K562 (cell line): ENCODE measurements around the gene TMCC2. TPM values are rescaled to one million over a fixed set of nuclear protein-coding genes. Genes with fewer than 3 reads are reported as not detected.
A peak's percentile ranks its signal among the peaks of the same experiment; 100 is the strongest.

ENCODE experiments used
- ATAC-seq: fragments of 200-7000 bp; cut with Tn5 transposase; 3 replicates; pipeline ENCODE4 v1.9.1; 2020; ENCODE audit warnings: moderate library complexity
- BruUV-seq: library from RNA; stranded (reverse); fragments of 400-500 nt; replicated peaks from 2 replicates; lab custom pipeline; 2021; lab: Mats Ljungman, UMichigan
- CTCF ChIA-PET: fragments of 300-600 bp; formaldehyde crosslinking; extraction: SDS; loops from one replicate; lab custom pipeline; 2021; ENCODE audit warnings: low intra/inter-chr PET ratio; lab: Yijun Ruan, JAX
- POLR2A ChIA-PET: fragments of 300-600, 350-650 bp; sonication (Branson Sonifier 250); formaldehyde crosslinking; extraction: SDS; loops from one replicate; lab custom pipeline; 2021; ENCODE audit warnings: antibody characterized with exemption, inconsistent platforms; lab: Yijun Ruan, JAX
- DNase-seq, 4 experiments: peaks; one replicate each; pipeline versions ENCODE4 v3.0.0 to v3.0.0-alpha.2; 2011 to 2018; ENCODE audit warnings: low spot score in 3 of 4, mixed read lengths in 3 of 4; ENCODE audit errors: extremely low read depth in 1 of 4
- FAIRE-seq: peaks from 2 replicates; lab custom pipeline; 2011; peaks lifted over from hg19 to GRCh38; lab: Jason Lieb, UNC
- H2AFZ ChIP-seq: 2 replicates; pipeline ENCODE4 v1.6.0; 2011; ENCODE audit warnings: low read depth, low read length, control low read depth, inconsistent platforms
- H3K27ac ChIP-seq: fragments of 200-600 bp; 3 replicates; pipeline ENCODE4 v1.8.0; 2011; ENCODE audit warnings: low read depth, mild to moderate bottlenecking, control low read depth, inconsistent platforms, low read length, moderate library complexity, mixed read lengths; ENCODE audit errors: extremely low read depth
- H3K27me3 ChIP-seq, 2 experiments: fragments of 300-600 bp in 1 of 2; 2 replicates in 1 of 2; 3 replicates in 1 of 2; pipeline versions ENCODE4 v1.6.0 to v1.8.0; 2011; ENCODE audit warnings: inconsistent platforms in 2 of 2, low read length in 2 of 2, mild to moderate bottlenecking in 1 of 2, mixed read lengths in 1 of 2, moderate library complexity in 1 of 2; ENCODE audit not compliant: control insufficient read depth in 2 of 2, insufficient read depth in 2 of 2
- H3K36me3 ChIP-seq: fragments of 300-600 bp; 3 replicates; pipeline ENCODE4 v1.8.0; 2011; ENCODE audit warnings: mild to moderate bottlenecking, low read length, inconsistent platforms; ENCODE audit not compliant: control insufficient read depth, insufficient read depth
- H3K4me1 ChIP-seq, 2 experiments: fragments of 200-600 bp in 1 of 2; replicated peaks in 1 of 2; 2 replicates in 1 of 2; 3 replicates in 1 of 2; pipeline versions ENCODE4 v1.5.1 to v1.8.0; 2011; ENCODE audit warnings: inconsistent platforms in 2 of 2, low read length in 2 of 2, mild to moderate bottlenecking in 1 of 2, mixed read lengths in 1 of 2, moderate library complexity in 1 of 2; ENCODE audit not compliant: control insufficient read depth in 2 of 2, insufficient read depth in 2 of 2
- H3K4me2 ChIP-seq: 2 replicates; pipeline ENCODE4 v1.6.1; 2011; ENCODE audit warnings: low read length, control low read depth, inconsistent platforms, mixed read lengths; ENCODE audit not compliant: insufficient read depth
- H3K4me3 ChIP-seq: fragments of 200-600 bp; sonication (generic), shearing (Covaris generic); 2 replicates; pipeline ENCODE4 v1.5.1; 2016; ENCODE audit warnings: control low read depth, inconsistent platforms
- H3K79me2 ChIP-seq: fragments of 200-600 bp; 3 replicates; pipeline ENCODE4 v1.8.0; 2011; ENCODE audit warnings: low read length, inconsistent platforms; ENCODE audit not compliant: control insufficient read depth, insufficient read depth
- H3K9ac ChIP-seq, 2 experiments: 2 replicates each; pipeline versions ENCODE4 v1.6.0 to v1.6.1; 2011; ENCODE audit warnings: low read depth in 2 of 2, low read length in 2 of 2, control low read depth in 1 of 2, inconsistent platforms in 1 of 2, mild to moderate bottlenecking in 1 of 2, mixed read lengths in 1 of 2; ENCODE audit not compliant: insufficient read depth in 1 of 2
- H3K9me1 ChIP-seq: one replicate; pipeline ENCODE4 v1.6.0; 2011; ENCODE audit warnings: inconsistent platforms, mild to moderate bottlenecking, low read length, moderate library complexity; ENCODE audit not compliant: control insufficient read depth, insufficient read depth
- H3K9me3 ChIP-seq: replicated peaks from 2 replicates; pipeline ENCODE4 v1.5.1; 2011; ENCODE audit warnings: low read depth, low read length, inconsistent platforms; ENCODE audit not compliant: control insufficient read depth, insufficient read depth
- H4K20me1 ChIP-seq: replicated peaks from 2 replicates; pipeline ENCODE4 v1.6.1; 2011; ENCODE audit warnings: low read length, inconsistent platforms, mixed read lengths; ENCODE audit not compliant: control insufficient read depth, insufficient read depth
- ARID1B ChIP-seq: fragments of 450-650 bp; IDR thresholded peaks from 2 replicates; pipeline ENCODE4 v1.6.1; 2016; ENCODE audit warnings: antibody characterized with exemption, mild to moderate bottlenecking, inconsistent platforms
- CBFA2T2 ChIP-seq: fragments of 450-650 bp; conservative IDR thresholded peaks from 2 replicates; pipeline ENCODE4 v1.6.1; 2017; ENCODE audit warnings: mild to moderate bottlenecking
- CBFA2T3 ChIP-seq: fragments of 450-650 bp; IDR thresholded peaks from 2 replicates; pipeline ENCODE4 v1.6.1; 2017
- MECOM ChIP-seq: fragments of 250-450 bp; sonication (Bioruptor Pico); IDR thresholded peaks from 2 replicates; pipeline ENCODE4 v1.8.0; 2022; ENCODE audit warnings: inconsistent platforms
- MXD1 ChIP-seq: fragments of 250-450 bp; sonication (Bioruptor Pico); IDR thresholded peaks from 2 replicates; pipeline ENCODE4 v1.8.0; 2021; ENCODE audit warnings: borderline replicate concordance, mild to moderate bottlenecking, moderate library complexity; ENCODE audit not compliant: poor library complexity, severe bottlenecking
- RNF2 ChIP-seq: sonication (generic); IDR thresholded peaks from 2 replicates; pipeline ENCODE4 v1.6.1; 2016
- TCF3 ChIP-seq: sonication (generic); formaldehyde crosslinking; IDR thresholded peaks from 2 replicates; pipeline ENCODE4 v1.4.0; 2020; ENCODE audit warnings: mild to moderate bottlenecking, missing genetic modification reagents
- ZKSCAN8 ChIP-seq: fragments of 200-800 bp; sonication (Bioruptor generic); IDR thresholded peaks from 2 replicates; pipeline ENCODE4 v1.6.1; 2016; ENCODE audit warnings: missing genetic modification characterization, missing compliant biosample characterization
- WGBS: fragments of 100-300 bp; shearing (Covaris generic); methylation state at CpG from one replicate; pipeline ENCODE4 v1.1.6; 2016; ENCODE audit warnings: low coverage, mixed read lengths; ENCODE audit not compliant: insufficient coverage; ENCODE audit errors: missing lambda C conversion rate; 5-methylcytosine and 5-hydroxymethylcytosine counted together
- in situ Hi-C: fragments of 300-500 bp; cut with MboI; formaldehyde crosslinking; loops from 4 replicates; pipeline ENCODE4 v1.15.0; 2018; ENCODE audit warnings: inconsistent platforms, mixed read lengths
- intact Hi-C: fragments of 100-400 bp; cut with micrococcal nuclease; formaldehyde crosslinking; loops from 2 replicates; pipeline ENCODE4 v1.14.2; 2022
- polyA plus RNA-seq, 8 experiments: library from polyadenylated mRNA; depleted of rRNA in 4 of 8; stranded (reverse) in 5 of 8; unstranded in 3 of 8; fragments of >200 nt; fragmentation: Nextera tagmentation in 2 of 8; fragmentation: Illumina TruSeq in 1 of 8; extraction: Ambion mirVana in 2 of 8; extraction: Trizol in 1 of 8; gene quantifications; 2 replicates each; pipeline versions ENCODE4 v1.2.1 to v1.2.3, GENCODE V29; 2011 to 2014; ENCODE audit warnings: inconsistent platforms in 1 of 8, missing spikeins in 1 of 8
- total RNA-seq, 7 experiments: library from RNA; depleted of rRNA in 6 of 7; stranded (reverse); fragments of >200 nt in 6 of 7; fragmentation: Illumina TruSeq in 2 of 7; extraction: Trizol in 2 of 7; gene quantifications; 2 replicates each; pipeline versions ENCODE4 v1.2.1 to v1.2.3, GENCODE V29; 2011 to 2021; ENCODE audit warnings: low replicate concordance in 1 of 7
- TF ChIP-seq, protein P1 (sequence below): sonication (generic); formaldehyde crosslinking; IDR thresholded peaks from 2 replicates; pipeline ENCODE4 v1.5.0; 2020; ENCODE audit warnings: missing genetic modification reagents

TMCC2 gene
- total and polyA plus RNA-seq, 9 of the 15 experiments (the other 6 are each of a cell fraction or from before 2014, with no cell fraction given): 0.06 to 1.8 (median 0.98) TPM

GRCh38 chr1:205306929-205307566 is 79.3 kb downstream of the TMCC2 start:
- TF ChIP-seq CBFA2T2 (0 out of 2 replicates have a peak, but pooled peaks have one; percentile 15), MXD1 (CRISPR knock-in tag) (no peak), MECOM (CRISPR knock-in tag) (no peak), CBFA2T3 (peak; percentile 61), ARID1B (peak; percentile 7; the same call in 1 of the 2 replicates), RNF2 (no peak), ZKSCAN8 (no peak), TCF3 (peak; percentile 31; the same call in 1 of the 2 replicates)
- TF ChIP-seq, protein P1, sequence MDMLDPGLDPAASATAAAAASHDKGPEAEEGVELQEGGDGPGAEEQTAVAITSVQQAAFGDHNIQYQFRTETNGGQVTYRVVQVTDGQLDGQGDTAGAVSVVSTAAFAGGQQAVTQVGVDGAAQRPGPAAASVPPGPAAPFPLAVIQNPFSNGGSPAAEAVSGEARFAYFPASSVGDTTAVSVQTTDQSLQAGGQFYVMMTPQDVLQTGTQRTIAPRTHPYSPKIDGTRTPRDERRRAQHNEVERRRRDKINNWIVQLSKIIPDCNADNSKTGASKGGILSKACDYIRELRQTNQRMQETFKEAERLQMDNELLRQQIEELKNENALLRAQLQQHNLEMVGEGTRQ: no peak
- intact Hi-C loops: no loop called here
- Histone ChIP-seq H3K36me3 (no peaks in the 10 kb centered on the region), H3K27me3 (peaks cover 14 to 79% of the 10 kb centered on the region in 2 experiments; a peak in 4 of 5 replicates), H2AFZ (no peak overlapping the region), H3K9me3 (no peaks in the 10 kb centered on the region), H3K27ac (no peak overlapping the region), H3K4me3 (no peak overlapping the region), H3K4me2 (no peak overlapping the region; the same call in 1 of the 2 replicates), H3K9ac (no peak overlapping the region), H3K4me1 (peaks cover 4 to 10% of the 10 kb centered on the region in 2 experiments; a peak in 3 of 5 replicates), H3K79me2 (no peaks in the 10 kb centered on the region), H3K9me1 (no peaks in the 10 kb centered on the region), H4K20me1 (peaks cover 5% of the 10 kb centered on the region; the same call in 1 of the 2 replicates)
- CTCF ChIA-PET: no interaction called here
- BruUV-seq: no TSS peak
- in situ Hi-C loops: no loop called here
- DNase-seq (no peak), ATAC-seq (no peak), FAIRE-seq (no peak)
- POLR2A ChIA-PET: interaction anchor here (0.6 to 1.7 kb wide), 5 partner anchors 10 to 163 kb away, joined by 3 to 7 read pairs (median 3); no protein-coding TSS in a partner anchor
- WGBS: 12% methylated on average over 7 of the region's 7 CpGs
